ENCODE measurements around the gene PPP1CC.

DNA sequence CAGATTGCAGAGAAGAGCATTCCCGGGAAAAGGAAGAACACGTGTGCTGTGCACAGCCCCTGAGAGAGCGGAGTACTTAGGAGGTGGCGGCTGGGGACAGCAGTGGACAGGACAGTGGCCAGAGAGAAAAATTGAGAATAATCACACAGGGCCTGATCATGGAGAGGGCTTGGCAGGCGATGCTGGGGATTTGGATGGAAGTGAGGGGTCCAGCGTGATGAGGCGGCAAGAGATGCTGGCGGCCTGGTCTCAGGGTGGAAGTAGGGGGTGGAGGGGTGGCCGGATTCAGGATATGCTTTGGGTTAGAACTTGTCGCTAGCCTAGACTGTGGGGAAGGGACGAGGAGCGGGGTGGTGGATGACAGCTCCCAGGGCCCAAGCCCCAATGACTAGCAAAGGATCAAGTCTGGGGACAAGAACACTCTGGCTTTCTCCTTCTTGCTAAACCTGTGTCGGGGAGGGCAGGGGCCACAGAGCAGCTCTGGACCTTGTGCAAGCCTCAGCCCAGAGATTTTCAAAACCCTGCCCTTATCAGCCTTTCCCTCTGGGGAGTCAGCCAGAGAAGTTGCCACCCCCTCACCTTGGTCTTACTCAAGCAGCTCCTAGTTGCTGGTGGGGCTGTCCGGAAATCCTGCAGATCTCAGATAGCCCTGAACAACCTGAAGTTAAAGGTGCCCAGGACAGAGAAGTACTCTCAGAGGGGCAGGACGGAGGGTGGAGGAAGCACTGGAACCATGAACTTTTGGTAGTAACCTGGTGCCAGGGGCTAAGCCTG lies 55.1 kb downstream of the PPP1CC start:
- TF ChIP-seq MAFK (IDR thresholded peaks at IDR 0.05; ENCODE audit: low read depth, low read length) (no peak), SMC3 (IDR thresholded peaks at IDR 0.05; ENCODE audit: low read depth, low read length) (no peak), MAZ (IDR thresholded peaks at IDR 0.05; ENCODE audit: borderline replicate concordance, low read depth, low read length) (no peak), POLR2A (IDR thresholded peaks at IDR 0.05; ENCODE audit: low read depth, low read length) (no peak), RFX5 (IDR thresholded peaks at IDR 0.05; ENCODE audit: low read depth, low read length) (no peak), CHD1 (IDR thresholded peaks at IDR 0.05; ENCODE audit: low read depth, low read length) (no peak), RAD21 (IDR thresholded peaks at IDR 0.05; ENCODE audit: low read length) (no peak), CEBPB (IDR thresholded peaks at IDR 0.05; ENCODE audit: low read depth, low read length) (no peak), RCOR1 (IDR thresholded peaks at IDR 0.05; ENCODE audit: insufficient replicate concordance, low read length) (no peak), BHLHE40 (IDR thresholded peaks at IDR 0.05; ENCODE audit: low read depth, low read length) (no peak), MXI1 (IDR thresholded peaks at IDR 0.05; ENCODE audit: borderline replicate concordance, low read depth, low read length) (no peak), FOS (IDR thresholded peaks at IDR 0.05; ENCODE audit: low read depth, low read length) (no peak)
- TF ChIP-seq, protein P1, sequence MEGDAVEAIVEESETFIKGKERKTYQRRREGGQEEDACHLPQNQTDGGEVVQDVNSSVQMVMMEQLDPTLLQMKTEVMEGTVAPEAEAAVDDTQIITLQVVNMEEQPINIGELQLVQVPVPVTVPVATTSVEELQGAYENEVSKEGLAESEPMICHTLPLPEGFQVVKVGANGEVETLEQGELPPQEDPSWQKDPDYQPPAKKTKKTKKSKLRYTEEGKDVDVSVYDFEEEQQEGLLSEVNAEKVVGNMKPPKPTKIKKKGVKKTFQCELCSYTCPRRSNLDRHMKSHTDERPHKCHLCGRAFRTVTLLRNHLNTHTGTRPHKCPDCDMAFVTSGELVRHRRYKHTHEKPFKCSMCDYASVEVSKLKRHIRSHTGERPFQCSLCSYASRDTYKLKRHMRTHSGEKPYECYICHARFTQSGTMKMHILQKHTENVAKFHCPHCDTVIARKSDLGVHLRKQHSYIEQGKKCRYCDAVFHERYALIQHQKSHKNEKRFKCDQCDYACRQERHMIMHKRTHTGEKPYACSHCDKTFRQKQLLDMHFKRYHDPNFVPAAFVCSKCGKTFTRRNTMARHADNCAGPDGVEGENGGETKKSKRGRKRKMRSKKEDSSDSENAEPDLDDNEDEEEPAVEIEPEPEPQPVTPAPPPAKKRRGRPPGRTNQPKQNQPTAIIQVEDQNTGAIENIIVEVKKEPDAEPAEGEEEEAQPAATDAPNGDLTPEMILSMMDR (conservative IDR thresholded peaks at IDR 0.05; ENCODE audit: low read depth, low read length): no peak
- TF ChIP-seq, protein P2, sequence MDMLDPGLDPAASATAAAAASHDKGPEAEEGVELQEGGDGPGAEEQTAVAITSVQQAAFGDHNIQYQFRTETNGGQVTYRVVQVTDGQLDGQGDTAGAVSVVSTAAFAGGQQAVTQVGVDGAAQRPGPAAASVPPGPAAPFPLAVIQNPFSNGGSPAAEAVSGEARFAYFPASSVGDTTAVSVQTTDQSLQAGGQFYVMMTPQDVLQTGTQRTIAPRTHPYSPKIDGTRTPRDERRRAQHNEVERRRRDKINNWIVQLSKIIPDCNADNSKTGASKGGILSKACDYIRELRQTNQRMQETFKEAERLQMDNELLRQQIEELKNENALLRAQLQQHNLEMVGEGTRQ (IDR thresholded peaks at IDR 0.05; ENCODE audit: low read depth, low read length): no peak
